Inflammatory macrophage treated with lipopolysaccharide for 1 hour (primary cell): ENCODE data around the gene ALOX12B.
A peak's percentile ranks its signal among the peaks of the same experiment; 100 is the strongest.
"Not testable (repeated sequence)": the region's sequence is repeated elsewhere in the genome, so short reads cannot be mapped to it uniquely, and the experiment has no call there.

Experiments
- DNase-seq, 2 donors: peaks; one replicate each; pipeline ENCODE4 v3.0.0-alpha.2; 2020 to 2022

Gene ALOX12B

DNA sequence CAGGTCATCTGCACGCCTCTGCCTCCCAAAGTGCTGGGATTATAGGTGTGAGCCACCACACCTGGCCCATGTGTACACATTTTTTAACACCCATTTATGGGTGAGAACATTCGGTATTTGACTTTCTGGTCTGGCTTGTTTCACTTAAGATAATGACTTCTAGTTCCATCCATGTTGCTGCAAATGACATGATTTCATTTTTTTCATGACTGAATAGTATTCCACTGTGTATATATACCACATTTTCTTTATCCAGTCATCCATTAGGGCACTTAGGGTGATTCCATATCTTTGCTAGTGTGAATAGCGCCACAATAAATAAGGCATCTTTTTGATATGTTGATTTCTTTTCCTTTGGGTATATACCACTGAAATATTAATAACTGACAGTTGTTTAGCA lies 5.6 kb downstream of the ALOX12B start:
- no peak for DNase-seq

DNA sequence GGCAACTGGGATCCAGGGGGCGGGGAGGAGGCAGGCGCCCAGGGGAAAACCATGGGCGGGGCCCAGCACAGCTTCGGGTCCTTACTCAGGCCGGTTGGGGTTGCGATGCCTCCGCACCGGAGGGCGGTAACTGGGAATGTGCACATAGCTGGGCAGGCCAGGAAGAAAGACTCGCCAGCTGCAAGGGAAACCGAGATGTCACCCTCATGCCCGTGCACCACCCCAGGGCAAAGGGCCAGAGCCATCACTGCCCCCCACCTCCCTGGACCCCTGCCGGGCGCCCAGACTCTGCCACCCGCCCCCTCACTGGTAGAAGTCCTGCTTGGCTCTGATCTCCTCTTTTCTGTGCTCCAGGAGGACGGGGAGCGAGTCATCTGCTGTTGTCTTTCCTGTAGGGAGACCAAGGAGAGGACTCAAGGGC lies 6.7 kb downstream of the ALOX12B start:
- no peak for DNase-seq

DNA sequence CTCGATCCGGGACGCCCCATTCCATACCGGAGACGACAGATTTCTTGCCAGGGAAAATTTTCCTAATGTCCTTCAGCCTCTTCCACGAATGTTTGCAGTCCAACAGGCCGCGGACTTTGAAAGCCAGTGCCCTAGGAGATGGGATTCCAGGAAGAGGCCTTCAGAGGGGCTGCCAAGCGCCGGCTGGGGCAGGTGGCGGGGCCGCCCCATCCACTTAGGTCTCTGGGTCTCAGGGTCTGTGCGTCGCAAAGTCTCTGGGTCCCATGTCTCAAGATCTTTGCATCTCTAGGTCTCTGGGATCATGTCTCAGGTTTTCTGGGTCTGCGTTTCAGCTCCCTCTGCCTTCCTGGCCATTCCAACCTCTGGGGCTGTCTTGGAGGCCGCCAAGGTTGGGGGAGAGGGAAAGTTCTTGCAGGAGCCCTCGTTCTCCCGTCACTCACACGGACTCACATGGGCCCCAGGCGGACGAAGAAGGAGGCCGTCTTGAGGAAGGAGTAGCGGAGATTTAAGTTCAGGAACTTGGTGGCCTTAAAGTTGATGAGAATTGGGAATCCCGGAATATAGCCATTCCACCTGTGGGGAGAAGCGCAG lies 7.2 kb downstream of the ALOX12B start:
- DNase-seq = no peak

DNA sequence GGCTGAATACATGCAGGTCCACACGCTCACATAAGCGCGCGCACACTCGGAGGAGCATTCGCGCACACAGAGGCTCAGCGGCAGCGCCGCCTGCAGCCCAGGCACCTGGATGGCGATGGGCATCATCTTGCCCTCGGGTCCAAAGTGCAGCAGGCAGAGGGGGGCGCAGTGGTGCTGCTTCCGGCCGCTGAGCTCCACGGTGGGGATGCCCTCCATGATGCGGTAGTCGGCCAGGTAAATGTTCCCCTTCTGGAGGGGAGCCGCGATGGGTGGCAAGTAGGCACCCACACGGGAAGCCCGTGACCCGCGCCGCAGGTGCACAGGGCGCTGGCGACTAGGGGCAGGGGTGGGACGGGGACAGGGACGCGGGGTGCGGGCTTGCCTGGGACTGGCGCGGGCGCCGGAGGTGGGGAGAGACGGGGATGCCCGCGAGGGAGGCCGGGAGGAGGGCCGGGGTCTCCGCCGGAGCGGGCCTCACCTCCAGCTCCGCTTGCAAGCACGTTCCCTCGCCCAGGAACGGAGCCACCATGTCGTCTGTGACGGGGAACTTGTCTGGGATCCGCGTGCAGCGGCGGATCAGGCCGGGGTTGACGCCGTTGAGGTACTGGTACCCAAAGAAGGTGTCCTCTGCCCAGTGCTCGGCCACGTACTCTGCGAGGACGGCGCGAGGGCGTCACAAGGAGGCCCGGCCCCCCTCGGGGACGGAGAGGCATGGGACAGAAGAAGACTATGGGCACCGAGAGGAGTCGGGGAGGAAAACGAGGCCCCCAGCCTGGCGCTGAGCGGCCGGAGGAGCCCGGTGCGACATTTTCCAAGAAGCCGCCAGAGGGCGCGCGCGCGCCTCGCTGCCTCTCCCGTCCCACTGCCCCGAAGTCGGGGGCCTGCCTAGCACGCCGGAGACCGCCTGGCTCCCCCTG lies 8.0 kb downstream of the ALOX12B start:
- DNase-seq = peak in 1 of 2 donors; percentile 71

DNA sequence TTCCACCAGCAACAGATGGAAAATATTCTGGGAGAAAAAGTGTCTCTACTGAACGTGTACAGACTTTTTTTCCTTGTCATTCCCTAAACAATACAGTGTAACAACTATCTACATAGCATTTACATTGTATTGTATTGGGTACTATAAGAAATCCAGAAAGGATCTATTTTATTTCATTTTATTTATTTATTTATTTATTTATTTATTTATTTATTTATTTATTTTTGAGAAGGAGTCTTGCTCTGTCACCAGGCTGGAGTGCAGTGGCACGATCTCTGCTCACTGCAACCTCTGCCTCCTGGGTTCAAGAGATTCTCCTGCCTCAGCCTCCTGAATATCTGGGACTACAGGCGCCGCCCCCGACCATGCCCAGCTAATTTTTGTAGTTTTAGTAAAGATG lies 9.6 kb downstream of the ALOX12B start:
- not testable (repeated sequence) for DNase-seq

DNA sequence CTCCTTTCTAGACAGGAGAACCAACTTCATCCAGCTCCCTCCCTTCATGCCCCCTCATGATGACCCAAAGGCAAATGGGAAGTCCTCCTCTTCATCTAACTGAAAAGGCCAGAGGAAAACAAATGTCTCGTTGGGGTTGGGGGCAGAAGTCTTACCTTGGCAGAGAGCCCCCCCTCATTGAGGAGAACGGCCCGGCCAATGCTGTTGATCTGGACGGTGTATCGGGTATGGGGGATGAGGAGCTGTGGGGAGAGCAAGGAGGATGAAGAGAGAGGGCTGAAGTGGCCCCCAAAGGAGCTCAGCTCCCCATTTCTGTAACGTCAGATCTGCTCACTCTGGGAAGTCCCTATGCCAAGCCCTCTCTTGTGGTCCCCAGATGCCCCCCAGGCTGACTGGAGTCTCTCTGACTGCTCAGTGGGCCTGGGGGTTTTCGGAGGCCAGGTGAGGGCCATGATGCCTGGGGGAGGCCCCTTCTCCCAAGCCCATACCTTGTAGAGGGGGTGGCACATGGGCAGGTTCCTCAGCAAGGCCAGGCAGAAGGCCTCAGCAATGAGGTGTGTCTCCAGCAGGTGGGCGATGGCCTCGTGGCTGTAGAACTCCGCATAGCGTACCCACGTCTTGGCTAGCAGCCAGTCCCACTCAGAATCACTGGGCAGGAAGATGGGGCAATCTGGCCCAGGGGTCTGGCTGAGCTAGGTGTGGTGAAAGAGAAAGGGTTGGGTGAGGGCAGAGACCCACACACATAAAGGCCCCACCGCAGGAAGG lies 10.8 kb downstream of the ALOX12B start:
- no peak for DNase-seq

DNA sequence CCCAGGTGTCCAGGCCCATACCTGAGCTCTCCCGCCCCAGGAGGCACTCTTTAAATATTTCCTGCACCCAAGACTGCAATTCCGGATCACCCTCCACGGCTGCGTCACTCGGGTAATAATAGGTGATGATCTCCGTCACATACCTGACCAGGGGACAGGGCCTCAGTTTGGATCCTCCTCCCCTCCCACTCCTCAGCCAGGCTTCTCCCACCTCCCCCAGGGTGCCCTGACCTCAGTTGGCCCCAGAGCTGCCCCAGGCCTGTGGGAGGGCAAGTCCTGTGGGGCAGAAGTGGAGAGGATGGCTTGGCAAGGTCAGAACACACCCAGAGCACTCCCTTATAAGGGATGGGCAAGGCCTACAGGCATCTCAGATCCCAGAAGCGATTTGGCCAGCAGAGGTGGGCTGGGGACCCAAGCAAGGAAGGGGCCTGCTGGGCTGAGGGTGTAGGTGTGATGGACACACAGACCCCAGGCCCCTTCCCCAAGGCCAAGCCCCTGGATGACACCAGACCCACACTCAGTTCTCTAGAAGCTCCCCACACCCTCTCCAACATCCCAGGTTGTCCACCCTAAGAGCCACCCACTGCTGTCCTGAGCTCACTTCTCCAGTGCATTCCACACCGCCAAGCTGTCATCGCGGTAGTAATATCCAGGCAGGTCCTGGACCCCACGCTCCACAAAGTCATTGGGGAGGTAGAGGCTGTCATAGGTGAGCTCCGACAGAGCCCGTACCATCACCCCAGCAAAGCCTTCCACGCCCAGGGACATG lies 11.8 kb downstream of the ALOX12B start:
- no peak for DNase-seq

DNA sequence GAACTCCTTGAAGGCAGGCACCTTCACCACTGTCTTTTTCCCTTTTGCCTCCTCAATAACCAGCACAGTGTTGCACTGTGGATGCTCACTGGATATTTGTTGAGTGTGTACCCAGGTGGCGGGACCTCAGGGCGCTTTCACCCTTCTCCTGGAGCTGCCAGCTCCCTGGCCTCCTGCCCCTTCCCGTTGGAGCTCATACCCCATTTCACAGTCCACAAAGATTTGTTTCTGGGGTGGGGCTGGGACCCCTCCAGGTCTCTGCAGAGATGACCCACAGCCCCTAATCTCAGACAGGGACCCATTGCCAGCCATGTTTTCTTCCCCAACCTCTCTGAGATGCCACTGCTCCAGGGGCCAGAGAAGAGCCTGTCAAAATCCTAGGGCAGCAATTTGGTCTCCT lies 12.4 kb downstream of the ALOX12B start:
- DNase-seq = no peak

DNA sequence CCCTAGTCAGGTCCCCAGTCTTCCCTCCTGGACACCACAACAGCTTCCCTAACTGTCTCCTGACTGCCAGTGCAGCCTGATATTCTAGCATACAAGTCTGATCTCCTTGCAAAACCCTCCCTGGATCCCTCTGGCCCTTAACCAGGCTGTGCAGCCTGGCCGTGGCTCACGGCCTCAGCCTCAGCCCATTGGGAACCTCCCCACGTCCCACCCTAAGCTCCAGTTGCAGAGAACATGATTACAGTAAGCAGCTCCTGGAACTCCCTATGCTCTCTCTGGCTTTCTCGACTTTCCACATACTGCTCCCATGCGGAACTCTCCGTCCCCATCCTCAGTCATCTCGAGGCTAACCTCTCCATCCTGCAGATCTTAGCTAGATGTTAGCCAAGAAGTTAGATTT lies 13.0 kb downstream of the ALOX12B start:
- no peak for DNase-seq

DNA sequence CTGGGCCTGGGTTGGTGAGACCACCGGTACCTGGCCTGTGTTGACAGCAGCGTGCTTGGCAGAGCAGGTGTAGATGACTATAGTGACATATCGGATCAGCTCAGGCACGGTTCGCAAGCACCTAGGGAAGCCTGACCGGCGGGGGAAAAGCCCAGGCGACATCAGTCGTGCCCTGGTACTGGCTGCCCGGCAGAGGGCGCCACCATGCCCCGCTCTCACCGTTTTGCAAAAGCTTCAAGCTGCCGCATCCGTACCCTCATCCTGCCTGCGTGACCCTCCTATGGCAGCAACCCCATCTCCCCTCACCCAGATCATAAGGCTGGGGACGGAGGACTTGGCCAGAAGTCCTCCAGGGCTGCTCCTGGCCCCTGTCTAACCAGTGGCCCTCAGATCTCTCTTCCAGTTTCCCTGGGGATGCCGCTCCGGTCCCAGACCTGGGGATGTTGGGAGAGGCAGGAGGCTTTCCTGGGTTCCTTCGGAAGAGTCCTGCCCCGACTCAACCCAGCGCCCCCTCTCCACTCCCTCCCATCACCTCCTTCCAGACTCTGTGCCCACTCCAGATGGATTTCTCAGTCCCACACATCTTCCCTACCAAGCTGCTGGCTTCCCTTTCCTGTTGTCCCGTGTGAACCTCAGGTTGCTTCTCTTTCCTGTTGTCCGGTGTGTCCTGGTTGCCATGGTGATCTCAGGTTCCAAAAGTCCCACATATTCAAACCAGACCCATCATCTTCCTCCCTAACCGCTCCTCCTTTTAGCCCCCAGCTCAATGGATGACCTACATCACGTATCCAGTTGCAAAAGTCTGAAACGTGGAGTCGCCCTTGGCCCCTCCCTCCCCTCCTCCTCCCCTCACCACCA lies 13.7 kb downstream of the ALOX12B start:
- peak; percentile 56 to 81 for DNase-seq

DNA sequence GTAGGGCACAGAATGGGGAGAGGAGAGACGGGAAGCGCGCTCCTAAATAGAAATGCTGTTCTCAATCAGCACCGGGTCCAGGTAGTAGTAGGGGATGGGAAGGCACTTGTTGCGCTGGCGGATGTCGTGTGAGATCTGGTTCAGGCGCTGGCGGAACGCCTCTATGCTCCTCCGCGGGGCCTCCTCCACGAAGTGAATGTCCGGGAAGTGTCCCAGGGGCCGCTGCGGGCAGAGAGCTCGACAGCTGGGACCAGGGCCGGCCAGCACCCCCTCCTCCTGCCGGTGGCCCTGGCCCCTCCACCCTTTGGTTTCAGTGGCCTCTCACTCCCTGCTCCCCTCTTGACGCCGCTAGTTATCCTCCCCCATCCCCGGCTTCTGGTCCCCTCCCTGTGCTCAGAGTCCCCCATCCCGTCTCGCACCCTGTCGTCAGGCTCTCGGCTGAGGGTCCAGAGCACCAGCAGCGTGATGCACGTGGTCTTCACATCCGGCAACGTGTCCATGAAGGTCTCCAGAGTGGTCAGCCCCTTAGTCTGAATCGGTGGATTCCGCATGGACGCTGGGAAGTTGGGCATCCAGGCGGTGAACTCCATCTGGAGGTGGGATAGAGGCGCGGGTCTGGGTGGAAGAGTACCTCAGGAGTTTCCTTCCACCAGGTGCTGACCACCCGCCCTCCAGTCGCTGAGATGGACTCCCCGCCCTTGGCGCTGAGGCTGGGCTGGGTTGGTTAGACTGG lies 14.6 kb downstream of the ALOX12B start:
- no peak for DNase-seq

DNA sequence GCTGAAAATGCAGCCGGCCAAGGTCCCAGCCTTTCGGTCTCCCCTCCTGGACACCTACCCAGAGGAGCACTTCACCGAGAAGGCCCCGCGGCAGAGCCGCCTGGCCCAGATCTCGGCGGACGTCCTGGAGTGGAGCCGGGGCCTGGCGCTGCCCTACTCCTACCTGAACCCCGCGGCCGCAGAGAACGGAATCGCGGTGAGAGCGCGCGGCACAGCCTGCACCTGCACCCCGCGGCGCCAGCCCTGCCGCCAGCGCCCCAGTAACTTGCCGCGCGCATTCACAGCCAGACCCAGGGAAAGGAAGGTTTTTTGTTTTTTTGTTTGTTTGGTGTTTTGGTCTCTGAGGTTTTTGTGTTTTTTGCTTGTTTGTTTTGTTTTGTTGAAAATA lies 15.2 kb downstream of the ALOX12B start:
- no peak for DNase-seq

DNA sequence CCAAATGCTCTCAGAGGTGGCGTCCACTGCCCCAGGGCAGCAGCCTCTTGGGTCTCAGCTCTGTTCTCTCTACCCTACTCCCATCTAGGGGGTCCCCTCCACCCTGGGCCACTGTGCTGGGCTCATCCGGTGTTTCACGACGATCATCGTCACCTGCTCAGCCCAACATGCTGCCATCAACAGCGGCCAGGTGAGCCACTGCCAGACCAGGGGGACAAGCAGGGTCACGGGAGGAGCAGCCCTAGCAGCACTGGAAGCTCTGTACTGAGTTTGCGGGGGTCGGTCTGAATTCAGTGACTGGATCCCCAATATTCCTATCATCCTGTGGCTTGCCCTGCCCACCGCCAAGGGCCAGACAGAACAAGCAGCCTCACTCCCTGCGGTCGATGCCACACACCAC lies 16.0 kb downstream of the ALOX12B start:
- DNase-seq = no peak

DNA sequence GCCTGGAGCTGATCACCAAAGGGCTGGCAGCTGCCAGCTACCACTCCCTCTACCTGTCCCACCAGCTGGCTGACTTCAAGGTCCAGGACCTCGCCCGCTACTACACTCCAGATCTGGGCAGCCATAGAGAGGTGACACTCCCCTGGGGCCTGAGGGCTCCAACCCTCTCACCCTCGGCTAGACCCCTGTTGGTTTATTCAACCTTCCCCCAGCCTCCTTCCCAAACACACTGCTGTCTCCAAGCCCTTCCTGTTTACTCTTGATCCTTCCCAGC lies 18.0 kb downstream of the ALOX12B start:
- DNase-seq = no peak

DNA sequence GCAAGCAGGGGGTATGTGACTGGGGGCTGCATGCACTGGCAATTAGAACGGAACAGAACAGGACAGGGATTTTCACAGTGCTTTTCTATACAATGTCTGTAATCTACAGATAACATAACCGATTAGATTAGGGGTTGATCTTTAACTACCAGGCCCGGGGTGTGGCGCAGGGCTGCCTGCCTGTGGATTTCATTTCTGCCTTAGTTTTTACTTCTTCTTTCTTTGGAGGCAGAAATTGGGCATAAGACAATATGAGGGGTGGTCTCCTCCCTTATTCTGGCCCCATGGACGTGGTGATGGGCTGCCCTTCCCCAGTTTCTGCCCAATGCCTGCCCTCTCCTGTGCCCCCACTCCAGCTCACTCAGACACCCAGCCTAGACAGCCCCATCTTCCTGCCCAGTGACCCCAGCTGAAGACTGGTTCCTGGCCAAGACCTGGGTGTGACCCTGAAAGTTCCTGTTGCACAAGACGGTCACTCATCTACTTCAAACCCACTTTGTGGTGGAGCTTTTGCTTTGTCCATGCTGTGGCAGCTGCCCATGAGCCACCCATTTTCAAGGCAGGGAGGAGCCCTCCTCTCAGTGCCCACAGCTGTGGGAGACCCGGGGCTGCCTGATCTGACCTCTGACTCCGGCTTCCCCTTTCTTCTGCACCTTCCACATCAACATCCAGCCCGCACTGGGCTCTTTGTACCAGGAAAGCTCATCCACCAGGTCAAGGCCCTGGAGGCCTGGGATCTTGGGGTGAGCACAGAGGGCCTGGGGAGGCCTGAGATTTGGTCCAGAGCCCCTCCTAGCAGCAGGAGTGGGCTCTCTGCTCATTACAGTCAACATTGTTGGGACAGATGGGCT lies 18.6 kb downstream of the ALOX12B start:
- DNase-seq = peak; percentile 58 to 60

DNA sequence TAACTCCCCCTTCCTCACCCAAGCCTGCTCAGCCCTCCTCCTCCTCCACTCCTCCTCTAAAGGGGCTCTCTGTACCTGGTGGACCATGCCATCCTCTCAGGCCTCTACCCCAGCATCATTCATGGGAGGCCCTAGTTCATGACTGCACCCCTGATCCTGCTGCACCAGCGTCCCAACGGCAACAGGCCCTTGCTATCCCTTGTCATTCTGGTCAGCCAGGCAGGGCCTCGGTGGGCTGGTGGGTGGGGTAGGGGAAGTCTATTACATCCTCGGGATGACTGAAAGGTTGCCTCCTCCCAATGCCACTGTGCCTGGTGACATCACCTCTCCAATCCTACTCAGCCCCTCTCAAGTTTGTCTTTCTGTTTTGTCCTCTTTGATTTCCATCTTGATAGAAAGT lies 19.7 kb downstream of the ALOX12B start:
- DNase-seq = no peak

DNA sequence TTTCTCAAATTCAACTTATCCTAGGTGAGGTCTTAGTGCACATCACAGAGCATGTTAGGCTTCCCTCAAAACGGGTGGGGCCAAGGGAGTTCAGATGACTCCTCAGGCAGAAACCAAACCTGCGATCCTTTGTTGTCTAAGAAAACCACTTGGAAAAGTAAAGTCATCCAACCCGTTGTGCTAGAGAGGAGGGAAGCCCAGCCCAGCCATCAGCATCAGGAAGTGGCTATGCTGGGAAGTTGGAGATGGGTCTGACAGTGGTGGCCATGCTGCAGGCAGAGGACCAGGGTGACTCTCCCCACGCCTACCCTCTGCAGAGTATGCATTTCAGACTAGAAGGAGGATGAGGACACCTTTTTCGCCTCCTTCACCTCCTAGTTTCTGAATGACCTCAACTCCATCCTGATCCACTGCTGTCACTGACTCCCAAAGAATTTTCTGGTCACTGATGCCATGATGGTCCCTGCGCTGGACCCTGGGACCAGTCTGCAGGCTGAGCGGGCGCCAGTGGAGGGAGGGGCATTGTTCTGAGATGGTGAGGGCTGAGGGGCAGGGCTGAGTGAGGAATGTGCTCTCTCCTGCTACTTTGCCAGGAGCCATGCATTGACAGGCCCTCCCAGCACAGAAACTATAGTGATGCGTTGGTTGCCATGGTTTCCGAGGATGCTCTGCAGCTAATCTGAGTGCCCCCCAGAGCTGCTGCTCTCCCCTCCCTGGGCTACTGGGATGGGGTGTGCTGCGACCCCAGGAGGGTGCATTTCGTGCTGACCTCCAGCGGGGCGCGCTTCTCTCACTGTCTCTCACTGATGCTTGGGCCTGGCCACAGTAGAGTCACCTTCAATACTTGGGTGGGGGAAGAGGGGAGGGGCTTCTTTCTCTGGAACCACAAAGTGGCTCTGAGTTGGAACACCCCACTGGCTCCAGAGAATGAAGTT lies 20.4 kb downstream of the ALOX12B start:
- DNase-seq = no peak

DNA sequence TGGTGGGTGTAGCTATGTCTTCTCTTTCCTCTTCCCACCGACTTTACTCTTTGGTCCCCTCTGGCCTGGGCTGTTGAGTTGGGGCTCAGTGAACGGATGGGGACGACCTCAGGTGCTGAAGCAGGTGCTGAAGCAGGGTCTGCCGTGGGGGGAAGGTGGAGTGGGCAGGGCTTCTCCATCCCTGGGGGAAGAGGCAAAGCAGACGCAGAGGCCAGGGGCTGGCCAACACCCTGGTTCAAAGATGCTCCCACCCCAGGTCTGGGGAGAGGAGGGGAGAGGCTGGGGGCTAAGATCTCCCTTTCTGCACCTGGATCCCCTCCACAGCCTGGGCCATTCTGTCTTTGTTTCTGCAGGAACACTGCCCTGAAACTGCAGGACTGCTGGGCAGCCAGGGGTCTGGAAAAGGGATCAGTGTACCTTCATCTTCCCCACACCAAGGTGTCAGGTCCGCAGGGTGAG lies 22.9 kb downstream of the ALOX12B start:
- no peak for DNase-seq
